Activated CD4-positive, alpha-beta T cell treated with anti-CD3 and anti-CD28 coated beads, Interleukin-2, Interleukin-4, amounts not matched to agents 100 ng/mL and 50 ng/mL, durations not matched to agents 16 hours and 8 hours (primary cell): ENCODE results near the gene PWP1.

Experiments used
- DNase-seq: peaks from one replicate; pipeline ENCODE4 v3.0.0-alpha.2; 2020; ENCODE audit warnings: low spot score

PWP1 gene

DNA sequence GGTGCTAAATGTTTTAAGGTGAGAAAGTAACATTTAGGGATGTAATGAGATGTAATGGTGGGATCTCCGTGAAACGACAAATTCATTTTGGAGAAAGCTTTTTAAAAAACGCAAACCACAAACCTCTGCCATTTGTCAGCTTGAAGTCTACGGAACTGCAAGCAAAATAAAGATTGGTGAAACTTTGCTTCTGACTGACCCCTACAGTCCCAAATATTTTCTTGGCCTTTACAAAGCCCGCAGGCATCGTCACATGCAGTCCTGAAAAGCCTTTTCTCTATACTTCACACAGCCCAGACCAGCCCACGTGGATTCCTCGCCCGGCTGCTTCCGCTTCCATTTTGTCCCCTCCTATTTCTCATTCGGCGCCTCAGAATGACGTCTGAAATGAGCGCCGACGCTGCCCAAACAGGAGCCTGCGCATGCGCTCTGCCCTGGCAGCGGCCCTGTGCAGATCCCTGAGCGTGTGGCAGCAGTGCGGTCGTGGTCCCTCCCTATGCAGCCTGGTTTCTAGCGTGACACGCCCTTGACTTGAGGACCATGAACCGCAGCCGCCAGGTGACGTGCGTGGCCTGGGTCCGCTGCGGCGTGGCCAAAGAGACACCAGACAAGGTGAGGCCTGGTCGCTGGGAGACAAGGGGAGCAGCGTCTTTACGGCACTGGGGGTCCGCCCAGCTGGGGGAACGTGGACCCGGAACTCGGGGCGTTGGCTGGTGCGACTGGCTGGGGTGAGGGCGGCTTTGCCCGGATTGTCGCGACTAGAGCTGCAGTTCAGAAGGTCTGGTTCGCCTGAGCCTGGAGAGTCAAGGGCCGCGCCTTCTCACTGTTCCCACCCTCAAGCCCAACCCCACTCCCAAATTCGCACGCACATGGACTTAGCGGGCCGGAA is at the start of gene PWP1:
PWP1 (plus strand) TSS at position 440 of the 889 bp plus-strand sequence; CDS start at position 541, 101 bp downstream.
- DNase-seq: peak; percentile 96

DNA sequence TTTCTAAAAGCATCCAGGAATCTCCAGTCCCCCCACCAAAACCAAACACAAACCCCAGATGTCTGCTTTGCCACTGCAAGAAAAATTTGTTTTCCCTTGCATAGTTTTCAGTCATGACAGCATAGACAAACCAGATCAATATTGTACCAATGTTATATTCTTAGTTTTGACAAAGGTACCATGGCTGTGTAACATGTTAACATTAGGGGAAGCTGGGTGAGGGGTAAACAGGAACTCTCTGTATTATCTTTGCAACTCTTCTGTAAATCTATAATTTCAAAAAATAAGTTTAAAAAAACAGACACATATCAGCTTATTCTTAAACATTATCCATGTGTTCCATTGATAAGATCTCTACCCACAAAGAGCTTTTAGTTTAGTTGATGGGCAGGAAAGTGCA is 44.4 kb upstream of the PWP1 start:
- no peak for DNase-seq

DNA sequence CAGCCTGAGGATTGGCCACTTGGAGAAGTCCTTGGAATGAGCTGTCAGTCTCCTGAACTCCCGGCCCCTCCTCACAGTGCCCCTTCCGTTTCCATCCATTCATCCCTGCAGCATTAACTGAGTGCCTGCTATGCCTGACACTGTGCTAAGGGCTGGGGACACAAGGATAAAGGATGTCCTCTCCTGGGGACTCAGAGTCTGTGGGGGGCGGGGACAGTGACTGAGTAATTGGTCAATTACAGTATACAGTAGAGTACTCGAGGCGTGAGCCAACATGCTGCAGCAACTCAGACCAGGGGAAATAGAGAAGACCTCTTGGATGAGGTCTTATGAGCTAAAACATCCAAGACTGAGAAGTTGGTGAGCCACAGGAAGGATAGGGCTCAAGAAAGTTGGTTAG is 43.4 kb upstream of the PWP1 start:
- DNase-seq: no peak

DNA sequence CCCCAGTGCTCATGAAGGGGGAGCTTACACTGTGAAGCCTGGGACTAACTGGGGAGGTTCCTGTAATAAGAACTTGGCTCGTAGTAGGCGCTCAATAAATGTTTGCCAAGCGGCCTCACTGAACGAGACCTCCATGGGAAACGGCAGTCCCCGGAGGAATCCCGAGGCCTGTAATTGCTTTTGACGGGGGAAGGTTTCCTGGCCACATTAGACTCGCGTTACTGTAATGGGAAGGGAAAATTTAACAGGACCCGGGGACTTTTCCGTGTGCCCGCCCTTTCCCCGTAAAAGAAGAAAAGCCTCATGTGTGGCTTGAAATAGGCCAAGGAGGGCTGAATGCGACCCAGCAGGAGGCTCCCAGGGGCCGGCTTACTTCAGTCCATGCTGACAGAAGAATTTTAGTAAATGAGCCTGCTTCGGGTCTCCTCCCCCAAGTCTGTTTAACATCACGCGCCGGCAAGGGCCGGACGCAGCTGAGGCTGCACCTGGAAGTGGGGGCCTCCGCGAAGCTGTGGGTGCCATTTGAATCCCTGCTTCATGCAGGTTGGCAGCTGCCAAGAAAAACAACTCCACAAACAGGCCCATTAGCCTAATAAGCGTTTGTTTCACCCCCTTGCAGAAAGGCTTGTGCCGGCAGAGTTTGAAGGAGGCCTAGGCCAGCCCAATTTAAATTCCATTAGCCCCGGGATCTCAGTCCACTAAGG is 39.8 kb upstream of the PWP1 start:
- no peak for DNase-seq

DNA sequence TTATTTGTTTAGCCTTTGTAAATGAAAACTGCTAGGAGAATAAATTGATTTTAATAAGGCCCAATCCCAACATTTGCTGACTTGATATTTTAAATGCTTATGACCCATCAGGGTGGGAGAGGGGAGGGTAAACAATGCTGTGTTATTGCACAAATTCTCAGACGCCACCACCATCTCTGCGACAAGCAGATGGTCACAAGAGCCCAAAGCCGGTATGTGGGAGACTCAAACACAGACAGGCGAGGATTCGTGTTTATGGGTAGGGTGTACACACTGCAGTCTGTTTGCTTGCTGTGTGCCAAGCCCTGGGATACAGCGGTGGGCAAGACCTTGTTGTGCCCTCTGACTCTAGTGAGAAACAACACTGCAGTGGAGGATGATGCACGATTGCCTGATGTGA is 39.2 kb upstream of the PWP1 start:
- DNase-seq: no peak

DNA sequence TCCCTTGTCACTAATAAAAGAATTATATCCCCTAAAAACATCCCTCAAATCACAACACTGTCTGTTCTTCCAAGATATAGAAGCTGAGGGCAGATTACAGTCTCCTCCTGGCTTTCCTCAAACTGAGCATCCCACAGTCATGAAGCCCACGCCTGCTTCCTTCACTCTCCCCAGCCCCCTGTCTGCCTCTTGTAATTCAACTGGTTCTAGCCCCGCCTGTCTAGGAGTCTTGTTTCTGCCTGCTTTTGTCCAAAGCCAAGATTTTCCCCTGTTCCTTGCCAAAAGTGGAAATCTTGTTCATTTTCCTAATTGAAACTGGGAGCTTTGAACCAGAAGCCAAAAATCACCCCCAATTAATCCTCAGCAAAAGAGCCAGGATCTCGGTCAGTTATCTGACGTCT is 35.9 kb upstream of the PWP1 start:
- no peak for DNase-seq

DNA sequence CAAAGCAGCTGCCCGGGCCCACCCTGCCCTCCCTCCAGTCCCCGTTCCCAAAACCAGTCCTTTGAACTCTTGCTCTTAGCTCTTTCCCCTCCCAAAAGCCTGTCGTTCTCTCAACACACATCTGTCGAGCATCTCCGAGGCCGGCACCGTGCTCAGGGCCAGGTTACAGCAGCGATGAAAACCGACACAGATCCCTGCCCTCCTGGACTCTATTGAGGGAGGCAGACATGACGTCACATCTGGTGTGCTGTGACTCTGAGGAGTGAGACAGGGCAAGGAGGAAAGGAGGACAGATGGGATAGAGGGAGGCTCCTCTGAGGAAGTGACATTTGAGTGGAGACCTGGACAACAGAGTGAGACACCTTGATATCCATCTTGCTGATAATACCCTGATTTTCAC is 34.6 kb upstream of the PWP1 start:
- no peak for DNase-seq

DNA sequence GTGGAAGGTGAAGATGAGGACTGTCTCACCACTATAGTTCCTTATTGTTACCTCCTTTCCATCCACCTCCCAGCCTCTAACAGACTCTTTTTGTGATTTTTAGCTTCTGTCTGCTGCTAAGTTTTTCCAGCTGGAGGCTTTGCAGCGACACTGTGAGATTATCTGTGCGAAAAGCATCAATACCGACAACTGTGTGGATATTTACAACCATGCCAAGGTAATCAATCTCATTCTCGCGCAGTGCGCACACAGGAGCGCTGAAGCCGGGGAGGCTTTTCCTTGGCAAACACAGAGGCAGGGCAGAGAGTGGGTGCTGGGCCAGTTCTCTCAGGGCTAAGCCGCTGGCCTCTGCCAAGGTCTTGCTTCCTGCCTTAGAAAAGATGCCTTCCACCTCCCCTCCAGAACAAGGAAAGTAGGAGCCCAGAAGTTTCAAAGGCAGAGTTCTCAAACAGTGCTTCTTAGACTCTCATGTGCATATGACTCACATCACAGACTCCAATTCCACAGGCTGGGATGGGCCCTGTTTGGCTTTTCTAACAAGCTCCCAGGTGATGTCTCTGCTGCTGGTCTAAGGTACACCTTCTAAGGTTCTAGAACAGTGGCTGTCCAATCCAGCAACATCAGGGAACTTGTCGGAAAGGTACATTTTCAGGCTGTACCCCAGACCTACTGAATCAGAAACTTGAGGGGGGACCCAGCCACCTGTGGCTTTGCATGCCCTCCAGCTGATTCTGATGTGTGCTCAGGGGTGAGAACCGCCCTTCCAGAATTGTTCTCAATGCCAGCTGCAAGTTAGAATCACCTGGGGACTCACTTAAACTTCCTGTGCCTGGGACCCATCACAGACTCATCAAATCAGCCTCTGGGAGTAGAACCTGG is 33.8 kb upstream of the PWP1 start:
- no peak for DNase-seq

DNA sequence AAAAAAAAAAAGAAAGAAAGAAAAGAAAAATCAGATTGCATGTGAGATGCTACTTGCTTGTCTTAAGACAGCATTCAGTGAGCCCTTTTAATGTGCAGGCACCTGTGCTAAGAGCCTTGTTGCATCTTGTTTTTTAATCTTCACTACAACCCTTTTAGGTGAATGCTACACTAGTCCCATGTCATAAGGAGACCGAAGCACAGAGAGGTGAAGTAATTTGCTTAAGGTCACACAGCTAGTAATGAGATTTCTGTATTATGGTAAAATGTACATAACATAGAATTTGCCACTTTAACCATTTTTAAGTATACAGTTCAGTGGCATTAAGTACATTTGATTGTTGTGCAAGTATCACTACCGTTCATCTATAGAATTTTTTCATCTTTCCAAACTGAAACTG is 32.1 kb upstream of the PWP1 start:
- DNase-seq: no peak

DNA sequence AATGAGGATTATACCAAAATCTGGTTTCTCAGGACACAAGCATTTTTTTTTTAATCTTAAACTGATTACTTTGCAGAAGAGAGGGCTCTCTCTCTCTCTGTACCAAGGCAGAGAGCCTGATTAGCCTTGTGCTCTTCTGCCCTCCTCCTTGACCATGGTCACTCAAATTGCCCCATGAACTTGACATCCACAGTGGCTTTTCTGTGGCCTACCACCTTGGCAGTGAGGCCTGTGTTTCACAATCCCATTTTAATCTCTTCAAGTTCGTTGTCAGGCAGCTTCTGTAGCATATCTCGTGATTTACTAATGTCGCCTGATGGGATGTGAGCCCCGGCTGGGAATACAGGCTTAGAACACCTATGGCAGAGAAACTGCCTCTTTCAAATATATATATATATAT is 30.7 kb upstream of the PWP1 start:
- no peak for DNase-seq

DNA sequence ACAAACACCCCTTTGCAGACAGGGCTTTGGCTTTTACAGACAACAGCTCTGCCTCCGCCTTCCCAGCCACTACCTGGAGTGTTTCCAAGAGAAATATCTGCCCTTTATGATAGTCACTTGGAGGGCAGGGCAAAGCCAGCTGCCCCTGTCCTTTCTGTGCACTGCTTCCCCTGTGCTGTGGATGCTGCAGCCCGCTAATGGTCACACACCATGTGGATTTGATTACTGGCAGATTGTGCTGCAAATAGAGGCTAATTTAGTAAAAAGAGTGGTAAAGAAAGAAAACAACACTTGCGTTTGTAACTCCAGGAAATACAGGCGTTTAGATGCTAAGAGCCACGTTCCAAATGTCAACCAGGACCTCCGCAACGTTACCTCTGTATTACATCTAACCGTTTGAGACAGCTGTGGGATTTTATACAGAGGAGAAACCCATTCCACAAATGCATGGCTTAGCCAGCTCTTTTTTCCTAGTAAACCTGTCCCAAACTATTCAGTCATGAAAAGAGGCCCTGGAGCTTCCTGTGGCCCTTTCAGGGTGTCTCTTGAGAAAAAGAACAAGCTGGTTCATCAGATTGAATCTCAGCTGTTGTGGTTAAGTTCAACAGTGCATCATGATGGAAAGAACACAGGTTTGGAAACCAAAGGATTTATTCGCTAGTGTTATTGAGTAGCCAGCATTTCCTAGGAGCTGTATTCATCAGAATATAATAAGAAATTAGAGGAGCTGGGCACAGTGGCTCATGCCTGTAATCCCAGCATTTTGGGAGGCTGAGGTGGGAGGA is 30.1 kb upstream of the PWP1 start:
- no peak for DNase-seq

DNA sequence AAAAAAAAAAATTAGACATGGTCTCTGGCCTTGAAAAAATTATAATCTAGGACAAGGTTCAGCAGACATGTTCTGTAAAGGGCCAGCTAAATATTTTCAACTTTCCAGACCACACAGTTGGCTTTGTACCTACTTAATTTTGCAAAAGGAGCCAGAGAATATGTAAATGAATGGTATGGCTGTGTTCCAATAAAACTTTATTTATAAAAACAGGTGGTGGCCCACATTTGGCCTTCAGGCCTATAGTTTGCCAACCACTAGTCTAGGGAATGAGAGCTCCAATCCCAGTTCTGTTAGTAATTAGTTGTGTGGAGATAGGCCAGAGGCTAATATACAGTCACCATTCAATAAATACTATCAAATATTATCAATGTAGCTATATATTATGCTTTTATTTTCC is 29.3 kb upstream of the PWP1 start:
- DNase-seq: no peak

DNA sequence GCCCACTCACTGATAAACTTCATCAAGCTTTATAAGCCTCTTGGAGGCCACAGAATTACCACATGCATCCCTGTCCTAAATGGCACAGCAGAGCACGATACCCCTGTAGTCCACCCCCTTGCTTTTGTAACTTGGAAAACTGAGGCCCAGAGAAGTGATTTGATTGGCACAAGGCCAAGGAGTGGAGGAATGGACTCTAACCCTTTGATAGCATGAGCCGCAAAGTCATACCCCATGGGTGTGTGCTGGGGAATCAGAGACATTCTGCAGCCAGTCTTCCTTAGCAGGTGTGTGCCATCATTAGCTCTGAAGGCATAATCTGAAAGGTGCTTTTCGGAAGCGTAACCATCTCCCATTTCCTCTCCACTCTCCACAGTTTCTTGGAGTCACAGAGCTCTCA is 28.5 kb upstream of the PWP1 start:
- DNase-seq: no peak

DNA sequence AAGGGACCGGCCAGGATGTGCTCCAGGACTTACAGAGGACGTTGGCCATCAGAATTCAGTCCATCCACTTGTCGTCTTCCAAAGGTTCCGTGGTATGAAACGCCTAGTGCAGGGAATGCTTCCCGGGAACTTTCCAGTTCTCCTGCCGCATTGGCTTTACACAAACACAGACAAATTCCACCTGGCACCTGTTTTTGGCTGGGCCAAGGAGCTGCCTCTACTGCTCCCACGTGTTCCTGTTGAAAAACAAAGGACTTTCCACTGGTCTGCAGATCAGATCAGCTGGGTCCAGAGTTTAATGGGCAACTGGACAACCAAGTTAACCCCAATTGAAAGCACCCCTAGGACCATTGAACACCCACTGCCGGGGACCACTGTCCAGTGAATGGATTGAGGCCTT is 28.0 kb upstream of the PWP1 start:
- no peak for DNase-seq

DNA sequence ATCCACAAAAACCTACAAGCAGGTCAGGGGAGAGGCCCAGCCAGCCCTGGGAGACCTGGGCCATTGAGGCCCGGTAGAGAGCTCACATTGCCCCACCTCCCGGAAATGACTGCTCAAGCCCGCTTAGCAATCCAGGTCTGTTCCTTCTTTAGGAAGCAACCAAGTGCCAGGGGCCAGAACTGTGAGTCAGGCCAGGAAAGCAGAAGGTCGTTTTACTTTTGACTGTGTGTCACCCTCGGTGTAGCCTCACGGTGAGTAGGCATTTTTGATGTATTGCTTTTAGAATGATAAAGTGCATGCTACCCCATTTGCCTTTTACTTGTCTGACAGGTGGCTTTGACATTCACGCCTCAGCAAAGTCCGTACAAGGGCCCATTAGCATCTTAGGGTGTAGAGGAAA is 25.4 kb upstream of the PWP1 start:
- no peak for DNase-seq

DNA sequence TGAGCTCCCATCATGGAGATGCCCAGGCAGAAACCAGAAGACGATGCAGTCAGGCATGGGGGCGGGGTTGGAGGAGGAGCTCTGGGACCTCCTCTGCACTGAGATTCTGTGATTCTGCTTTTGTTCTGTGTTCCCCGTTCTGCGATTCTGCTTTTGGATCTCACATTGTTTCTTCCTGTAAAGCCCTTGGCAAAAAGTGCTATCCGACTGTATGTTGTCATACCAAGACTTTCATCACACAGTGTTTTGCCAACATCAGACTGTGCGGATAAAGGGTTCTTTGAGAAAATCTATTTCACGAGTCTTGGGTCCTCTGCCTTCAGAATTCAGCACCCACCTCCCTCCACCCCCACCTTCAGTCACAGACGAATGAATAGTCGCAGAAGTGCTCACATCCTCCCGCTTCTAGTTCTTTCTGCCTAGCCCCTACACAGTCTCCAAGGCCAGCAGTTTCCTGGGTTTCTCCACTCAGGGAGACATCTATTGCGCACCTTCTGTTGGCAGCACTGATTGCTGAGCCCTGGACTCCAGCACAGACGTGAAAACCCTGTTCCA is 24.7 kb upstream of the PWP1 start:
- DNase-seq: no peak

DNA sequence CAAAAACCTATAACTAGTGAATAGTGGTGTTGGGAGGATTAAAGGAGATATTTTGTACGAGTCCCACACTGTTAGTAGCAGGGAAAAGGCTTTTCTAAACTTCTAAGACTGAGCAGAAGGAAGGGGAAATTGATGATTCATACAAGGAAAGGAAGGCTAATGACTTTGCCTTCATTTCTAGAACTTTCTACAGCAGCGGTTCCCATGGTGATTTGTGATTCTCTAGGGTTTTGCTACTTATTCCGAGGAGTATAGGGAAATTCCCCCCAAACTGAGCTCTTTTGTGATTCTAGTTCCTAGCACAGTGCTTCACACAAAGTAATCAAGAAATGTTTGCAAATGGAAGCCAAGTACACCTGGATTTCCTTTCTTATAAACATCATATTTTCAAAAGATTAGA is 23.8 kb upstream of the PWP1 start:
- DNase-seq: no peak

DNA sequence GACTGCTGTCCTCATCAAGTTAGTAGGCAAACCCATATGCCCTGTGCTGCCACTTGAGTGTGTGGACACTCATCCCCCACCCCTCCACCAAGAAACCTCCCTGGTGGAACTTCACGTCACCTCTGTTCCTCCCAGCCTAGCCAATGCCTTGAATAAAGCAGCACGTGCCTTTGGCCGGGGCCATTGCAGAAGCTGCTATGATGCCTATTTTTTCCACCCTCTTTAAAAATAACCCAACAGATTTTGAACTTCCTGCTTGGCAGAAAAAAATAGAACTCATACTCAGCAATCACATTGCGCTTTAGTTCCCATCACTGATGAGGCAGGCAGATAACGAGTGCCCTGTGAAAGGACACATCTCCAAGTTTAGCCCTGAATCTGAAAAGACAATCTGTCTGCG is 23.1 kb upstream of the PWP1 start:
- DNase-seq: no peak

DNA sequence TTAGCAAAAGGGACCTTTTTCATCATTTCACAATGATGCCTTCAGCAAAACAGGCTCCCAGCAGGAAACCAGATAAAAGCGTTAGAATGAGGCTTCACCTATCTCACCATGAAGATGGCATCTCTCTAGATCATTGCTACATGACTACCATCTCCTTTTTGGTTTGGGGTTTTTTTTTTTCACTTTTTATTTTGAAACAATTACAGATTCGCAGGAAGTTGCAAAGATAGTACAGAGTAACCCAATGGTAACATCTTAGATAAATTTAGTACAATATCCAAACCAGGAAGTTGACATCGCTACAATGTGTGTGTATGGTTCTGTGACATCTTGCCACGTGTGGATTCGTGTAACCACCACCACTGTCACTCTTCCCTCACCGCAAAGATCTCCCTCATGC is 22.3 kb upstream of the PWP1 start:
- no peak for DNase-seq

DNA sequence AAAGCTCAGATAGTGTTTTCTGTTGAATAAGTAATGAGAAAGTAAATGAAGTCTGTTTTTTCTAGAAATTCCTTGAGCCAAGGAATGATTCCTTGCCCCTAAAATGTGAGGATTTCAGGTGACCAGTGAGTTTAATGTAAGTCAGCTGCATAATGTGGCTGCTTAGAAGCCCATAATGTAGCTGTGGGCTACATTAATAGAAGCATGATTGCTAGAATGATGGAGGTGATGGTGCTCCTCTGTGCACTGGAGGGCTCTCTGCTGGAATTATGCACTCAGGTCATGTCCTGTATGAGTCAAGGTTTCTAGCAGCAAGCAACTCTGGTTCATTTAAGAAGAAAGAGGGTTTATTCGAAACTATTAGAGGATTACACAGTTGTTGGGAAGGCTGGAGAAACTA is 19.6 kb upstream of the PWP1 start:
- DNase-seq: no peak

DNA sequence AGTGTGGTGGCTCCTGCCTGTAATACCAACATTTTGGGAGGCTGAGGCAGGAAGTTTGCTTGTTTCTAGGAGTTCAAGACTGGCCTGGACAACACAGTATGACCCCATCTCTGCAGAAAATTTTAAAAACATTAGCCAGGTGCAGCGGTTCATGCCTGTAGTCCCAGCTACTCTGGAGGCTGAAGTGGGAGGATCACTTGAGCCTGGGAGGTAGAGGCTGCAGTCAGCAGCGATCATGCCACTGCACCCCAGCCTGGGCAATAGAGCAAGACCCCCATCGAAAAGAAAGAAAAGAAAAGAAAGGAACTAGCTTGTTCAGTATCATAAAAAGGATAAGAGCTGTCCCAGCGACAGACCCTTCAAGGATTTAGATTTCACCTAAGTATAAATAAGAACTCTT is 18.1 kb upstream of the PWP1 start:
- no peak for DNase-seq
